Activated B cell treated with CpG ODN at 0.5 μM for 24 hours (primary cell): ENCODE measurements around the gene CAMSAP1. TPM values are rescaled to one million over a fixed set of nuclear protein-coding genes. Genes with fewer than 3 reads are reported as not detected.
"Not testable (repeated sequence)": the region's sequence is repeated elsewhere in the genome, so short reads cannot be mapped to it uniquely, and the experiment has no call there.

Experiments
- ATAC-seq: fragments of 200-7000 bp; cut with Tn5 transposase; one replicate; pipeline ENCODE4 v1.10.0; 2021; ENCODE audit warnings: low read depth, mild to moderate bottlenecking, moderate library complexity
- CTCF ChIA-PET: fragments of 350-600 bp; sonication (Branson Sonifier 250); formaldehyde crosslinking; loops from one replicate; lab custom pipeline; 2021; ENCODE audit warnings: antibody characterized with exemption; lab: Charles Lee
- POLR2A ChIA-PET: fragments of 350-600 bp; sonication (Branson Sonifier 250); formaldehyde crosslinking; loops from one replicate; lab custom pipeline; 2021; ENCODE audit warnings: antibody characterized with exemption; lab: Charles Lee
- DNase-seq: peaks from one replicate; pipeline ENCODE4 v3.0.0; 2022
- H3K27ac Mint-ChIP-seq: one replicate; pipeline ENCODE4 v1.8.0; 2020; ENCODE audit warnings: mixed read lengths
- H3K27me3 Mint-ChIP-seq: one replicate; pipeline ENCODE4 v1.8.0; 2021; ENCODE audit warnings: mixed read lengths
- H3K36me3 Mint-ChIP-seq: one replicate; pipeline ENCODE4 v1.8.0; 2021; ENCODE audit warnings: low read depth, mixed read lengths
- H3K4me1 Mint-ChIP-seq: one replicate; pipeline ENCODE4 v1.8.0; 2021; ENCODE audit warnings: mixed read lengths
- H3K4me3 Mint-ChIP-seq: one replicate; pipeline ENCODE4 v1.8.0; 2020; ENCODE audit warnings: mild to moderate bottlenecking, mixed read lengths
- H3K9me3 Mint-ChIP-seq: one replicate; pipeline ENCODE4 v1.8.0; 2020; ENCODE audit warnings: mixed read lengths
- intact Hi-C: fragments of 100-400 bp; cut with micrococcal nuclease; formaldehyde crosslinking; loops from one replicate; pipeline ENCODE4 v1.15.1; 2024
- total RNA-seq: library from RNA; stranded (reverse); gene quantifications from 2 replicates; pipeline ENCODE4 v1.2.3, GENCODE V29; 2022
- TF ChIP-seq, protein P1 (sequence below): fragments of 200-600 bp; IDR thresholded peaks from one replicate; pipeline ENCODE4 v1.8.0; 2022; ENCODE audit warnings: antibody characterized with exemption, mild to moderate bottlenecking

CAMSAP1 gene
- total RNA-seq, 1 donor from 2014 or later, result 16.9 TPM

GRCh38 chr9:135944444-135945252, 37.3 kb upstream of the CAMSAP1 start:
- ATAC-seq (no peak), DNase-seq (no peak)
- no peak overlapping the region for H3K4me3 Mint-ChIP-seq
- intact Hi-C loops, result no loop called here
- H3K9me3 Mint-ChIP-seq, result no peaks in the 10 kb centered on the region
- CTCF ChIA-PET, result no interaction called here
- peaks cover 77% of the 10 kb centered on the region for H3K36me3 Mint-ChIP-seq
- POLR2A ChIA-PET, result no interaction called here
- TF ChIP-seq, protein P1, sequence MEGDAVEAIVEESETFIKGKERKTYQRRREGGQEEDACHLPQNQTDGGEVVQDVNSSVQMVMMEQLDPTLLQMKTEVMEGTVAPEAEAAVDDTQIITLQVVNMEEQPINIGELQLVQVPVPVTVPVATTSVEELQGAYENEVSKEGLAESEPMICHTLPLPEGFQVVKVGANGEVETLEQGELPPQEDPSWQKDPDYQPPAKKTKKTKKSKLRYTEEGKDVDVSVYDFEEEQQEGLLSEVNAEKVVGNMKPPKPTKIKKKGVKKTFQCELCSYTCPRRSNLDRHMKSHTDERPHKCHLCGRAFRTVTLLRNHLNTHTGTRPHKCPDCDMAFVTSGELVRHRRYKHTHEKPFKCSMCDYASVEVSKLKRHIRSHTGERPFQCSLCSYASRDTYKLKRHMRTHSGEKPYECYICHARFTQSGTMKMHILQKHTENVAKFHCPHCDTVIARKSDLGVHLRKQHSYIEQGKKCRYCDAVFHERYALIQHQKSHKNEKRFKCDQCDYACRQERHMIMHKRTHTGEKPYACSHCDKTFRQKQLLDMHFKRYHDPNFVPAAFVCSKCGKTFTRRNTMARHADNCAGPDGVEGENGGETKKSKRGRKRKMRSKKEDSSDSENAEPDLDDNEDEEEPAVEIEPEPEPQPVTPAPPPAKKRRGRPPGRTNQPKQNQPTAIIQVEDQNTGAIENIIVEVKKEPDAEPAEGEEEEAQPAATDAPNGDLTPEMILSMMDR, result no peak
- no peak overlapping the region for H3K27ac Mint-ChIP-seq
- H3K4me1 Mint-ChIP-seq, result peaks cover 2% of the 10 kb centered on the region
- H3K27me3 Mint-ChIP-seq, result no peaks in the 10 kb centered on the region

GRCh38 chr9:135943604-135944003, 36.3 kb upstream of the CAMSAP1 start:
- CTCF ChIA-PET, result not testable (repeated sequence)
- H3K36me3 Mint-ChIP-seq, result peaks cover 76% of the 10 kb centered on the region

DNA sequence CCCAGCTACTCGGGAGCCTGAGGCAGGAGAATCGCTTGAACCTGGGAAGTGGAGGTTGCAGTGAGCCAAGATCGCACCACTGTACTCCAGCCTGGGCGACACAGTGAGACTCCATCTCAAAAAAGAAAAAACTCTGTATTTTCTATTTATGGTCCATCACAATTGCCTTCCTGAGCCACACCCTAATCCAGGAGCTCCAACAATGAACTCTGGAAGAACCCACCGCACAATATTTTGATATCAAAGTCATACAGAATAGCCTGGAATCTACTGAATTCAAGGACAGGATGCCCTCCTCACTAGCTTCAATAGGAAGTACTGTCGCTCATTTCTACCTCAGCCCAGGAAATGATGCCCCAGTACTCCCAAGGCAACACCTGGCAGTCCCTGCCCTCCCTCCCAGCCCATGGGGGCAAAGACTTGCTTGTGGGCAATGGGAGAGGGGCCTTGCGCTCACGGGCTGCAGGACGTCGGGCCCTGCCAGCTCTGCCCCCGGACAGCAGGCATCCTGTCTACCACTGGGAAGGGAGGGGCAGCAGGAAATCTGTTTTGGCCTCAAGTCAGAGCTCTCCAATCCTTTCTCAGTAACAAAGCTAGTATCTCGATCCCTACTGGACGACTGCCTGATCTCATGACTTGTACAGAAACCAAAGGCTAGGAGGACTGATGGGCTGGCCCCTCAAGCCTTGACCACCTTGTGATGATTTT, 34.1 kb upstream of the CAMSAP1 start:
- POLR2A ChIA-PET, result no interaction called here
- peaks cover 80% of the 10 kb centered on the region for H3K36me3 Mint-ChIP-seq
- CTCF ChIA-PET, result no interaction called here

More at GRCh38 chr9:135943604-135944003, 36.3 kb upstream of the CAMSAP1 start:
- DNase-seq, H3K4me3 Mint-ChIP-seq, intact Hi-C loops, H3K27ac Mint-ChIP-seq, H3K9me3 Mint-ChIP-seq, H3K4me1 Mint-ChIP-seq, H3K27me3 Mint-ChIP-seq, ATAC-seq, POLR2A ChIA-PET: not testable (repeated sequence)

GRCh38 chr9:135939351-135940265, 32.3 kb upstream of the CAMSAP1 start:
- Mint-ChIP-seq H3K4me3 (no peak overlapping the region), H3K36me3 (peaks cover 74% of the 10 kb centered on the region), H3K27ac (no peak overlapping the region), H3K9me3 (no peaks in the 10 kb centered on the region), H3K27me3 (no peaks in the 10 kb centered on the region), H3K4me1 (peaks cover 2% of the 10 kb centered on the region)
- TF ChIP-seq, protein P1, result no peak
- ATAC-seq, result no peak
- ChIA-PET CTCF (no interaction called here), POLR2A (no interaction called here)
- DNase-seq, result no peak
- intact Hi-C loops, result no loop called here

More for the DNA sequence above, 34.1 kb upstream of the CAMSAP1 start:
- H3K4me1 Mint-ChIP-seq, result peaks cover 2% of the 10 kb centered on the region
- no peak overlapping the region for H3K4me3 Mint-ChIP-seq
- ATAC-seq, result no peak
- DNase-seq, result no peak
- no peak overlapping the region for H3K27ac Mint-ChIP-seq
- no peaks in the 10 kb centered on the region for H3K9me3 Mint-ChIP-seq
- intact Hi-C loops, result no loop called here
- TF ChIP-seq, protein P1, result no peak
- H3K27me3 Mint-ChIP-seq, result no peaks in the 10 kb centered on the region
